Peyer's patch (tissue), 4 donors: ENCODE results near the gene NIPBL. TPM values are rescaled to one million over a fixed set of nuclear protein-coding genes. Genes with fewer than 3 reads are reported as not detected.

Source experiments
- DNase-seq, 3 donors: peaks; one replicate each; pipeline ENCODE4 v3.0.0-alpha.2; 2017 to 2019
- H3K27ac ChIP-seq, 4 donors: fragments of 200-600 bp; sonication (generic); one replicate each; pipeline ENCODE4 v1.5.1; 2016 to 2019
- H3K27me3 ChIP-seq, 2 donors: fragments of 200-600 bp; sonication (generic); one replicate each; pipeline ENCODE4 v1.5.1; 2019
- H3K36me3 ChIP-seq, 3 donors: fragments of 200-600 bp; sonication (generic); one replicate each; pipeline ENCODE4 v1.5.1; 2016 to 2019
- H3K4me1 ChIP-seq, 4 donors: fragments of 200-600 bp; sonication (generic); one replicate each; pipeline ENCODE4 v1.5.1; 2016 to 2019
- H3K4me3 ChIP-seq, 4 donors: fragments of 200-600 bp; sonication (generic); 1 replicate in 3 of 4; 2 replicates in 1 of 4; pipeline ENCODE4 v1.5.1; 2016 to 2019; ENCODE audit warnings: mild to moderate bottlenecking in 1 of 4
- H3K9me3 ChIP-seq, 4 donors: fragments of 200-600 bp; sonication (generic); one replicate each; pipeline ENCODE4 v1.5.1; 2016 to 2019; ENCODE audit warnings: mild to moderate bottlenecking in 1 of 4
- POLR2A ChIP-seq, 2 donors: fragments of 450-650 bp; IDR thresholded peaks; one replicate each; pipeline ENCODE4 v1.5.1; 2017; ENCODE audit warnings: antibody characterized with exemption in 2 of 2, mild to moderate bottlenecking in 2 of 2, moderate library complexity in 2 of 2
- total RNA-seq, 4 donors: library from RNA; depleted of rRNA; stranded (reverse); fragments of >200 nt; gene quantifications; one replicate each; pipeline ENCODE4 v1.1.0, GENCODE V29; 2016
- TF ChIP-seq, protein P1 (sequence below), 6 experiments: fragments of 450-650 bp in 4 of 6; fragments of 200-600 bp in 2 of 6; sonication (generic) in 1 of 6; IDR thresholded peaks; one replicate each; pipeline ENCODE4 v1.5.1; 2017 to 2019; ENCODE audit warnings: antibody characterized with exemption in 6 of 6, mild to moderate bottlenecking in 3 of 6, moderate library complexity in 1 of 6

The NIPBL gene
- total RNA-seq, 4 donors from 2014 or later: 48.7 to 109 (median 68.8) TPM

DNA sequence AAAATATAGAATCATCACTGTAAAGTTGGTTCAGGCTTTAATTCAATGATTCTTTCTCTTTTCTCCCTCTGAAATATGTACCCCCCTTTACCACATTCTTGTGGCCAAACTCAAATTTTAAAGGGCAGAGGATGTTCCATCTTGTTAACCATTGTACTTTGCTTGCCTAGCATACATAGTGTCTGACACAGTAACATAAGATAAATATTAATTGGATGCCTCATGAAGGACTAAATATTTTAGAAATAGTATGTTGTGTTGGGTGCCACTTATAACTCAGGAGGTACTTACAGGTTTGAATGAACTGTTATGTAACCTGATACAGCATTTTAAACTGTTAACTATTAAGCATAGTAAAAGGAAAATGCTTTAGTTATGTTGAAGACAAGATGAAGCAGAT is 71.5 kb downstream of the NIPBL start:
- no peak for TF ChIP-seq POLR2A (IDR thresholded peaks at IDR 0.05)
- TF ChIP-seq, protein P1, sequence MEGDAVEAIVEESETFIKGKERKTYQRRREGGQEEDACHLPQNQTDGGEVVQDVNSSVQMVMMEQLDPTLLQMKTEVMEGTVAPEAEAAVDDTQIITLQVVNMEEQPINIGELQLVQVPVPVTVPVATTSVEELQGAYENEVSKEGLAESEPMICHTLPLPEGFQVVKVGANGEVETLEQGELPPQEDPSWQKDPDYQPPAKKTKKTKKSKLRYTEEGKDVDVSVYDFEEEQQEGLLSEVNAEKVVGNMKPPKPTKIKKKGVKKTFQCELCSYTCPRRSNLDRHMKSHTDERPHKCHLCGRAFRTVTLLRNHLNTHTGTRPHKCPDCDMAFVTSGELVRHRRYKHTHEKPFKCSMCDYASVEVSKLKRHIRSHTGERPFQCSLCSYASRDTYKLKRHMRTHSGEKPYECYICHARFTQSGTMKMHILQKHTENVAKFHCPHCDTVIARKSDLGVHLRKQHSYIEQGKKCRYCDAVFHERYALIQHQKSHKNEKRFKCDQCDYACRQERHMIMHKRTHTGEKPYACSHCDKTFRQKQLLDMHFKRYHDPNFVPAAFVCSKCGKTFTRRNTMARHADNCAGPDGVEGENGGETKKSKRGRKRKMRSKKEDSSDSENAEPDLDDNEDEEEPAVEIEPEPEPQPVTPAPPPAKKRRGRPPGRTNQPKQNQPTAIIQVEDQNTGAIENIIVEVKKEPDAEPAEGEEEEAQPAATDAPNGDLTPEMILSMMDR (IDR thresholded peaks at IDR 0.05): no peak
- H3K4me1 ChIP-seq: peaks cover 0 to 22% (median 2%) of the 10 kb centered on the region in 4 donors
- no peaks in the 10 kb centered on the region for H3K36me3 ChIP-seq
- no peak for DNase-seq
- no peaks in the 10 kb centered on the region for H3K9me3 ChIP-seq
- no peak overlapping the region for H3K27ac ChIP-seq
- H3K27me3 ChIP-seq: no peaks in the 10 kb centered on the region
- H3K4me3 ChIP-seq: no peak overlapping the region

DNA sequence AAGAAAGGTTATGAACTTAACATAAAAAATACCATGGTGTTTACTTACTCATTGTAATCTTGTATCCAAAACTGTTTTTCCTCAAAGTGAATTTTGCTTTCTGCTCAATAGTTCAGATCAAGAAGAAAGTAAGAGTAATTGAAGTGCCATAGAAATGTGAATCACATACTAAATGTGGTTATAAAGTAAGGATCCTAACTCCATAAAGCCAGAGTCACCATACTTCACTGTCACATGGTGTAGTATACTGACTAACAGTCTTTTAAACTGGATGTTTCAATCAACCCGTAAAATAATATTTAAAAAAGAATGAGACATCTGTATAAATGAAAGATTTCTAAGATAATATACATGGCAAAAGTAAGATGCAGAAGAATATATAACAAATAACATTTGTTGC is 72.1 kb downstream of the NIPBL start:
- Histone ChIP-seq H3K9me3 (no peaks in the 10 kb centered on the region), H3K4me1 (peaks cover 0 to 22% (median 2%) of the 10 kb centered on the region in 4 donors), H3K36me3 (no peaks in the 10 kb centered on the region), H3K4me3 (no peak overlapping the region), H3K27me3 (no peaks in the 10 kb centered on the region), H3K27ac (no peak overlapping the region)
- no peak for DNase-seq
- TF ChIP-seq, protein P1 (IDR thresholded peaks at IDR 0.05): no peak
- TF ChIP-seq POLR2A (IDR thresholded peaks at IDR 0.05): no peak

DNA sequence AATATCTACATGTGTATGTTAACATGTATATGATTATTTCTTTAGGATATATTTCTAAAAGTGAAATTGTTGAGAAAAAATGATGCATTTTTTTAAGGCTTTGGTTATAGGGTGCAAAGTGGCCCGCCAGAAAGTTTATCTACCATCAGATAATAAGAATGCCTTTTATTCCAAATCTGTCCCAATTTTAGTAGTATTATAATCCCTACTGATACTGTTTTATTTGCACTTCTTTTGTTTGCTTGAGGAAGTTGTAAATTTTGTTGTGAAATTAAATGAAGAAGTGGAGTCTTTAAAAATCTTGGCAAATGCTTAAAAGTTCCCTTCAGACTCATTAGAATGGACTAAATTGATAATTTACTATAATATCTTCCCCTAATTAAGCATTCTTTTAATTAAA is 73.0 kb downstream of the NIPBL start:
- no peak for DNase-seq
- no peak overlapping the region for H3K27ac ChIP-seq
- H3K4me1 ChIP-seq: peaks cover 0 to 22% (median 2%) of the 10 kb centered on the region in 4 donors

DNA sequence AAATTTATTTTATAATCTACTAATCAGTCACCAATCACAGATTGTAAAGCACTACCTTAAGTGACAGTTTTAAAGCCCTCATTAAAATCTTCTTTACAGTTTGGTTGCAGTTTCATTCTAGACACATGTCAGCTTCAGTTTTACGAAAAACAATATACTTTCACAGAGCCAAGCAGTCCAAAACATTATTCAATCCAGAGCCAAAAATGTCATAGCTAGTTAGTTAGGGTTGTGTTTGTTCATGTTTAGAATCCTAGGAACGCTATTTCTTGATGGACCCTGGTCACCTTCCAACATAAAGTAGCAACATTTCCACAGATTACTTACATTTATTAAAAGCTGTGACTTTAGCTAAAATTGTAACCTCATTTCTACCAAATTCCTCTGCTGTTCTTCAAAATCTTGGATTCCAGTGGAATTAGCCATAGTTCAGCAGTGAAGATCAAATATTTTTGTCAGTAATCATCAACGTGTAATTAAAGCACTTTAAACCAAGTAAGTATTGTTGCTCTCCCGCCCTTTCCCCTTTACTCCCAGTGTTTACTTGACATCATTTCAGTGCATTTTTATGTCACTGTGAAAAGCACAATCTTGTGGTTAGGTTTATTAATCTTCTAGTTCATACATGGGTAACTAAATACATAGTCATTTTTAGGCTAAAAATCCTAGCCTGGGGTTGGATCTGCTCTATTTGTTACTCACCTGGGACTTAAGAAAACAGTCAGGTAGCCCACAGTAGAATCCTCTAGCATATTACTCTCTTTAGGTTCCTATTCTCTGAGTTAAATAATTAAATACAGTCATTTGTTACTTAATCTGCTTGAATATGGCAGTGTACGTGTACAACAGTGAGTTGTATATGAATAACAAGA is 74.3 kb downstream of the NIPBL start:
- H3K27me3 ChIP-seq: no peaks in the 10 kb centered on the region
- no peak for DNase-seq
- peaks cover 0 to 22% (median 2%) of the 10 kb centered on the region in 4 donors for H3K4me1 ChIP-seq
- no peak overlapping the region for H3K27ac ChIP-seq
- H3K36me3 ChIP-seq: peaks cover 0 to 8% (median 0%) of the 10 kb centered on the region in 3 donors
- H3K4me3 ChIP-seq: no peak overlapping the region
- TF ChIP-seq POLR2A (IDR thresholded peaks at IDR 0.05): no peak
- TF ChIP-seq, protein P1 (IDR thresholded peaks at IDR 0.05): no peak
- no peaks in the 10 kb centered on the region for H3K9me3 ChIP-seq

More for the DNA sequence above, 73.0 kb downstream of the NIPBL start:
- Histone ChIP-seq H3K4me3 (no peak overlapping the region), H3K36me3 (no peaks in the 10 kb centered on the region), H3K9me3 (no peaks in the 10 kb centered on the region), H3K27me3 (no peaks in the 10 kb centered on the region)
- TF ChIP-seq, protein P1 (IDR thresholded peaks at IDR 0.05): no peak
- TF ChIP-seq POLR2A (IDR thresholded peaks at IDR 0.05): no peak

DNA sequence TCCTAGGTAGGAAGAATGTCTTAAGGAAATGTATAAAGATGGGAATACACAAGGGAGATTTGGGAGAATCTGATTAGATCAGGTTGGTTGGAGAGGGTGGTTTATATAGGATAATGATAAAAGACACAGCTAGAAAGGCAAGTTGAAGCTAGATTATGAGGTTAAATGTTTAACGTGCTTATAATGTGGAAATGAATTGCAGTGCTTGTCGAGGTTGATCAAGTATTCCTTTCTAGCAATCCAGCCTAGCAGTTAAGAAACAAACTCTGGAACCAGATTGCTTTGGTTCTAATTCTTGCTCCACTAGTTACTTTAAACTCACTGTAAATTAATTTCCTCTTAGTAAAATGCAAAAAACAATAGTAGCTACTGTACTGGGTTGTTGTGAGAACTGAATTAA is 76.5 kb downstream of the NIPBL start:
- no peaks in the 10 kb centered on the region for H3K27me3 ChIP-seq
- no peak for DNase-seq
- TF ChIP-seq, protein P1 (IDR thresholded peaks at IDR 0.05): no peak
- TF ChIP-seq POLR2A (IDR thresholded peaks at IDR 0.05): no peak
- H3K4me3 ChIP-seq: no peak overlapping the region
- peaks cover 0 to 18% (median 2%) of the 10 kb centered on the region in 4 donors for H3K4me1 ChIP-seq
- H3K27ac ChIP-seq: no peak overlapping the region
- no peaks in the 10 kb centered on the region for H3K9me3 ChIP-seq
- peaks cover 0 to 18% (median 0%) of the 10 kb centered on the region in 3 donors for H3K36me3 ChIP-seq
